ENCODE data around the gene CDKN3.
"Not testable (repeated sequence)": the region's sequence is repeated elsewhere in the genome, so short reads cannot be mapped to it uniquely, and the experiment has no call there.

Gene CDKN3

GRCh38 chr14:54440476-54440872 is 43.7 kb downstream of the CDKN3 start:
- H3K4me1 ChIP-seq (ENCODE audit: insufficient read depth, low read length): peaks cover 44% of the 10 kb centered on the region
- H3K9ac ChIP-seq (ENCODE audit: low read depth, low read length): peak overlapping the region; percentile 98
- H4K20me1 ChIP-seq (ENCODE audit: insufficient read depth, low read length): peaks cover 26% of the 10 kb centered on the region; the same call in 1 of the 2 replicates
- peak overlapping the region; percentile 92 for H2AFZ ChIP-seq (ENCODE audit: low read depth, low read length)
- no peaks in the 10 kb centered on the region for H3K9me3 ChIP-seq (ENCODE audit: insufficient read depth, low read length, severe bottlenecking)
- H3K4me3 ChIP-seq (ENCODE audit: low read depth in 1 of 2, low read length in 2 of 2): peak overlapping the region; percentile 90 to 94
- peak overlapping the region; percentile 70 for H3K4me2 ChIP-seq (ENCODE audit: insufficient read depth, low read length)
- peaks cover 12% of the 10 kb centered on the region; the same call in 1 of the 2 replicates for H3K36me3 ChIP-seq (ENCODE audit: insufficient read depth, low read length)
- H3K27me3 ChIP-seq (ENCODE audit: insufficient read depth, low read length, poor library complexity): no peaks in the 10 kb centered on the region
- DNase-seq (no peak), ATAC-seq (ENCODE audit: insufficient read depth, low read depth) (no peak)
- peaks cover 57% of the 10 kb centered on the region for H3K79me2 ChIP-seq (ENCODE audit: insufficient read depth, low read length)
- H3K27ac ChIP-seq (ENCODE audit: low read length): peak overlapping the region; percentile 98
- TF ChIP-seq CTCF (IDR thresholded peaks at IDR 0.05; ENCODE audit: borderline replicate concordance, extremely low read depth, low read length, poor library complexity, severe bottlenecking): no peak
- no peak for TF ChIP-seq EZH2 (IDR thresholded peaks at IDR 0.05; ENCODE audit: borderline replicate concordance, low read depth, low read length, severe bottlenecking)

GRCh38 chr14:54440873-54441868 is 44.4 kb downstream of the CDKN3 start, which contains the start of gene CNIH1:
TSS of gene CNIH1 (minus strand) at chr14:54441374. CDS start at chr14:54441327, 47 bp downstream.
- H3K27me3 ChIP-seq (ENCODE audit: insufficient read depth, low read length, poor library complexity): no peaks in the 10 kb centered on the region
- peak within 1 kb of the TSS; percentile 70 for H3K4me2 ChIP-seq (ENCODE audit: insufficient read depth, low read length)
- H3K9me3 ChIP-seq (ENCODE audit: insufficient read depth, low read length, severe bottlenecking): no peaks in the 10 kb centered on the region
- TF ChIP-seq EZH2 (IDR thresholded peaks at IDR 0.05; ENCODE audit: borderline replicate concordance, low read depth, low read length, severe bottlenecking) (no peak), CTCF (IDR thresholded peaks at IDR 0.05; ENCODE audit: borderline replicate concordance, extremely low read depth, low read length, poor library complexity, severe bottlenecking) (peak; percentile 93)
- H3K79me2 ChIP-seq (ENCODE audit: insufficient read depth, low read length): peaks cover 50% of the 10 kb centered on the region
- H2AFZ ChIP-seq (ENCODE audit: low read depth, low read length): peak within 1 kb of the TSS; percentile 92
- H3K36me3 ChIP-seq (ENCODE audit: insufficient read depth, low read length): peaks cover 6% of the 10 kb centered on the region; the same call in 1 of the 2 replicates
- H3K27ac ChIP-seq (ENCODE audit: low read length): peak within 1 kb of the TSS; percentile 98
- peaks cover 21% of the 10 kb centered on the region; the same call in 1 of the 2 replicates for H4K20me1 ChIP-seq (ENCODE audit: insufficient read depth, low read length)
- peak within 1 kb of the TSS; percentile 98 for H3K9ac ChIP-seq (ENCODE audit: low read depth, low read length)
- DNase-seq (peak; percentile 91), ATAC-seq (ENCODE audit: insufficient read depth, low read depth) (peak; percentile 96)
- peak within 1 kb of the TSS; percentile 90 to 94 for H3K4me3 ChIP-seq (ENCODE audit: low read depth in 1 of 2, low read length in 2 of 2)
- peaks cover 44% of the 10 kb centered on the region for H3K4me1 ChIP-seq (ENCODE audit: insufficient read depth, low read length)

DNA sequence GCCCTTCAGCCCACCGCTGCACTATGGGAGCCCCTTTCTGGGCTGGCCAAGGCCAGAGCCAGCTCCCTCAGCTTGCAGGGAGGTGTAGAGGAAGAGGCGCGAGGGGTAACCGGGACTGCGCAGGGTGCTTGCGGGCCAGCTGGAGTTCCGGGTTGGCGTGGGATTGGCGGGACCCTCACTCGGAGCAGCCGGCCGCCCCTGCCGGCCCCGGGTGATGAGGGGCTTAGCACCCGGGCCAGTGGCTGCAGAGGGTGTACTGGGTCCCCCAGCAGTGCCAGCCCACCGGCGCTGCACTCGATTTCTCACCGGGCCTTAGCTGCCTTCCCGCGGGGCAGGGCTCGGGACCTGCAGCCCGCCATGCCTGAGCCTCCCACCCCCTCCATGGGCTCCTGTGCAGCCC is 46.2 kb downstream of the CDKN3 start:
- not testable (repeated sequence) for H3K9ac ChIP-seq (ENCODE audit: low read depth, low read length); H3K4me3 ChIP-seq (ENCODE audit: low read depth in 1 of 2, low read length in 2 of 2); H4K20me1 ChIP-seq (ENCODE audit: insufficient read depth, low read length); DNase-seq; H3K27me3 ChIP-seq (ENCODE audit: insufficient read depth, low read length, poor library complexity); ATAC-seq (ENCODE audit: insufficient read depth, low read depth); H3K36me3 ChIP-seq (ENCODE audit: insufficient read depth, low read length); H2AFZ ChIP-seq (ENCODE audit: low read depth, low read length); H3K9me3 ChIP-seq (ENCODE audit: insufficient read depth, low read length, severe bottlenecking); H3K4me2 ChIP-seq (ENCODE audit: insufficient read depth, low read length); H3K27ac ChIP-seq (ENCODE audit: low read length)
- Histone ChIP-seq H3K79me2 (ENCODE audit: insufficient read depth, low read length) (peaks cover 32% of the 10 kb centered on the region), H3K4me1 (ENCODE audit: insufficient read depth, low read length) (peaks cover 32% of the 10 kb centered on the region)

DNA sequence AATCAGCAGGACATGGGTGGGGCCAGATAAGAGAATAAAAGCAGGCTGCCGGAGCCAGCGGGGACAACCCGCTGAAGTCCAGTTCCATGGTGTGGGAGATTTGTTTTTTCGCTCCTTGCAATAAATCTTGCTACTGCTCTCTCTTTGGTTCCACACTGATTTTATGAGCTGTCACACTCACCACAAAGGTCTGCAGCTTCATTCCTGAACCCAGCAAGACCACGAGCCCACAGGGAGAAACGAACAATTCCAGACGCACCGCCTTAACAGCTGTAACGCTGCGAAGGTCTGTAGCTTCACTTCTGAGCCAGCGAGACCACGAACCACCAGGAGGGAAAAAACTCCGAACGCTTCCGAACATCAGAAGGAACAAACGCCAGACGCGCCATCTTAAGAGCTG is 47.2 kb downstream of the CDKN3 start:
- TF ChIP-seq EZH2 (IDR thresholded peaks at IDR 0.05; ENCODE audit: borderline replicate concordance, low read depth, low read length, severe bottlenecking): no peak
- no peak for TF ChIP-seq CTCF (IDR thresholded peaks at IDR 0.05; ENCODE audit: borderline replicate concordance, extremely low read depth, low read length, poor library complexity, severe bottlenecking)
- H3K4me3 ChIP-seq (ENCODE audit: low read depth in 1 of 2, low read length in 2 of 2): no peak overlapping the region
- H3K27ac ChIP-seq (ENCODE audit: low read length): no peak overlapping the region
- H3K36me3 ChIP-seq (ENCODE audit: insufficient read depth, low read length): 0 out of 2 replicates have a peak, but pooled peaks cover 3% of the 10 kb centered on the region
- no peak overlapping the region for H3K9ac ChIP-seq (ENCODE audit: low read depth, low read length)
- peaks cover 22% of the 10 kb centered on the region for H3K79me2 ChIP-seq (ENCODE audit: insufficient read depth, low read length)
- peaks cover 8% of the 10 kb centered on the region for H3K27me3 ChIP-seq (ENCODE audit: insufficient read depth, low read length, poor library complexity)
- ATAC-seq (ENCODE audit: insufficient read depth, low read depth) (no peak), DNase-seq (no peak)
- peaks cover 23% of the 10 kb centered on the region for H3K4me1 ChIP-seq (ENCODE audit: insufficient read depth, low read length)
- H2AFZ ChIP-seq (ENCODE audit: low read depth, low read length): no peak overlapping the region
- H3K4me2 ChIP-seq (ENCODE audit: insufficient read depth, low read length): no peak overlapping the region
- no peaks in the 10 kb centered on the region for H3K9me3 ChIP-seq (ENCODE audit: insufficient read depth, low read length, severe bottlenecking)
- H4K20me1 ChIP-seq (ENCODE audit: insufficient read depth, low read length): peaks cover 5% of the 10 kb centered on the region; the same call in 1 of the 2 replicates

All from DND-41 (cell line).